ENCODE data around the gene PTPRN2.
"Not testable (repeated sequence)": the region's sequence is repeated elsewhere in the genome, so short reads cannot be mapped to it uniquely, and the experiment has no call there.

Gene PTPRN2

GRCh38 chr7:157993406-157994105 is 594.1 kb downstream of the PTPRN2 start:
- DNase-seq (ENCODE audit: low spot score) = no peak

GRCh38 chr7:157992511-157993160 is 595.0 kb downstream of the PTPRN2 start:
- DNase-seq (ENCODE audit: low spot score) = no peak

GRCh38 chr7:157991761-157992160 is 595.9 kb downstream of the PTPRN2 start:
- no peak for DNase-seq (ENCODE audit: low spot score)

- DNase-seq (ENCODE audit: low spot score) = no peak
Measured at GRCh38 chr7:157991351-157991750, 596.3 kb downstream of the PTPRN2 start.

GRCh38 chr7:157990881-157991250 is 596.8 kb downstream of the PTPRN2 start:
- no peak for DNase-seq (ENCODE audit: low spot score)

GRCh38 chr7:157990226-157990880 is 597.3 kb downstream of the PTPRN2 start:
- DNase-seq (ENCODE audit: low spot score) = no peak

- no peak for DNase-seq (ENCODE audit: low spot score)
Measured at GRCh38 chr7:157989589-157989988, 598.0 kb downstream of the PTPRN2 start.

GRCh38 chr7:157987906-157988305 is 599.7 kb downstream of the PTPRN2 start:
- no peak for DNase-seq (ENCODE audit: low spot score)

GRCh38 chr7:157986051-157986450 is 601.6 kb downstream of the PTPRN2 start:
- no peak for DNase-seq (ENCODE audit: low spot score)

GRCh38 chr7:157985636-157986035 is 602.0 kb downstream of the PTPRN2 start:
- DNase-seq (ENCODE audit: low spot score) = no peak

GRCh38 chr7:157984423-157985163 is 603.0 kb downstream of the PTPRN2 start:
- DNase-seq (ENCODE audit: low spot score) = no peak

- no peak for DNase-seq (ENCODE audit: low spot score)
Measured at GRCh38 chr7:157983502-157984422, 603.9 kb downstream of the PTPRN2 start.

GRCh38 chr7:157981778-157982177 is 605.8 kb downstream of the PTPRN2 start:
- no peak for DNase-seq (ENCODE audit: low spot score)

GRCh38 chr7:157980774-157981173 is 606.8 kb downstream of the PTPRN2 start:
- DNase-seq (ENCODE audit: low spot score) = no peak

GRCh38 chr7:157980341-157980731 is 607.3 kb downstream of the PTPRN2 start:
- DNase-seq (ENCODE audit: low spot score) = not testable (repeated sequence)

GRCh38 chr7:157979636-157980340 is 607.8 kb downstream of the PTPRN2 start:
- no peak for DNase-seq (ENCODE audit: low spot score)

- DNase-seq (ENCODE audit: low spot score) = no peak
Measured at GRCh38 chr7:157978766-157979165, 608.9 kb downstream of the PTPRN2 start.

GRCh38 chr7:157977717-157978496 is 609.7 kb downstream of the PTPRN2 start:
- DNase-seq (ENCODE audit: low spot score) = no peak

GRCh38 chr7:157977306-157977705 is 610.3 kb downstream of the PTPRN2 start:
- DNase-seq (ENCODE audit: low spot score) = no peak

- DNase-seq (ENCODE audit: low spot score) = no peak
Measured at GRCh38 chr7:157976406-157976805, 611.2 kb downstream of the PTPRN2 start.

All from LoVo (cell line).